ENCODE results near the gene CENPE. TPM values are rescaled to one million over a fixed set of nuclear protein-coding genes. Genes with fewer than 3 reads are reported as not detected.

CENPE gene
- total and polyA plus RNA-seq, 12 donors = 0.09 to 2.6 (median 0.61) TPM

- H3K36me3 ChIP-seq = peaks cover 0 to 12% (median 0%) of the 10 kb centered on the region in 9 donors
- no peaks in the 10 kb centered on the region for H3K27me3 ChIP-seq
- H3K27ac ChIP-seq = no peak overlapping the region
- no peak for DNase-seq
- ATAC-seq = no peak
- no peak overlapping the region for H3K4me3 ChIP-seq
- no peak for TF ChIP-seq CTCF (IDR thresholded peaks at IDR 0.05)
- no peaks in the 10 kb centered on the region for H3K9me3 ChIP-seq
- H3K4me1 ChIP-seq = no peaks in the 10 kb centered on the region
- intact Hi-C loops (cut with DNase I) = no loop called here
- 91 to 92% methylated on average over 1 of the region's 1 CpG for WGBS, 2 donors
Observed at GRCh38 chr4:103118166-103118565, 80.0 kb downstream of the CENPE start.

GRCh38 chr4:103111598-103111997 is 86.5 kb downstream of the CENPE start:
- 81 to 97% methylated on average over 4 of the region's 4 CpGs for WGBS, 2 donors
- Histone ChIP-seq H3K9me3 (no peaks in the 10 kb centered on the region), H3K36me3 (peaks cover 0 to 45% (median 0%) of the 10 kb centered on the region in 9 donors), H3K4me3 (no peak overlapping the region), H3K4me1 (no peaks in the 10 kb centered on the region), H3K27ac (no peak overlapping the region), H3K27me3 (no peaks in the 10 kb centered on the region)
- DNase-seq (no peak), ATAC-seq (no peak)
- no peak for TF ChIP-seq CTCF (IDR thresholded peaks at IDR 0.05)
- intact Hi-C loops (cut with DNase I) = no loop called here

- H3K36me3 ChIP-seq = peaks cover 0 to 45% (median 0%) of the 10 kb centered on the region in 9 donors
- DNase-seq = no peak
- TF ChIP-seq CTCF (IDR thresholded peaks at IDR 0.05) = no peak
- intact Hi-C loops (cut with DNase I) = loop anchor here in 1 of 10 donors (10.0 kb wide), 1 partner anchor 654 kb away; no protein-coding TSS in a partner anchor
- 93 to 95% methylated on average over 4 of the region's 4 CpGs for WGBS, 2 donors
- no peaks in the 10 kb centered on the region for H3K9me3 ChIP-seq
- H3K27me3 ChIP-seq = no peaks in the 10 kb centered on the region
- H3K4me1 ChIP-seq = no peaks in the 10 kb centered on the region
- H3K27ac ChIP-seq = no peak overlapping the region
- ATAC-seq = no peak
- no peak overlapping the region for H3K4me3 ChIP-seq
Observed at GRCh38 chr4:103108542-103108941, 89.6 kb downstream of the CENPE start.

GRCh38 chr4:103105558-103106356 is 92.4 kb downstream of the CENPE start:
- Histone ChIP-seq H3K9me3 (no peaks in the 10 kb centered on the region), H3K36me3 (peaks cover 0 to 40% (median 0%) of the 10 kb centered on the region in 9 donors), H3K27me3 (no peaks in the 10 kb centered on the region), H3K4me3 (no peak overlapping the region), H3K27ac (no peak overlapping the region), H3K4me1 (no peaks in the 10 kb centered on the region)
- WGBS, 2 donors = 97 to 98% methylated on average over 2 of the region's 2 CpGs
- intact Hi-C loops (cut with DNase I) = loop anchor here in 1 of 10 donors (10.0 kb wide), 1 partner anchor 651 kb away; no protein-coding TSS in a partner anchor
- DNase-seq = no peak
- no peak for ATAC-seq
- TF ChIP-seq CTCF (IDR thresholded peaks at IDR 0.05) = no peak
